ENCODE measurements around the gene PNPLA1. TPM values are rescaled to one million over a fixed set of nuclear protein-coding genes. Genes with fewer than 3 reads are reported as not detected.

The PNPLA1 gene
- polyA plus RNA-seq (2013, experiment 1 of 2): not detected
- not detected for polyA plus RNA-seq (2013, experiment 2 of 2)

GRCh38 chr6:36269834-36270705 lies at the start of gene PNPLA1:
Gene PNPLA1, plus strand, starts transcription at chr6:36270060. Its CDS starts 400 bp downstream, at chr6:36270460.
- Histone ChIP-seq H3K27ac (ENCODE audit: low read depth, low read length) (no peak within 1 kb of the TSS), H3K4me1 (ENCODE audit: insufficient read depth, low read length) (no peaks in the 10 kb centered on the region), H3K36me3 (ENCODE audit: insufficient read depth, low read length) (no peaks in the 10 kb centered on the region), H3K9ac (ENCODE audit: low read depth, low read length) (no peak within 1 kb of the TSS), H3K27me3 (ENCODE audit: insufficient read depth, low read length) (no peaks in the 10 kb centered on the region; the same call in 1 of the 2 replicates), H3K4me3 (ENCODE audit: low read length) (no peak within 1 kb of the TSS), H3K9me3 (ENCODE audit: insufficient read depth, low read depth, low read length) (no peaks in the 10 kb centered on the region; the same call in 1 of the 2 replicates)
- 83% methylated on average over 32 of the region's 32 CpGs for WGBS

- no peaks in the 10 kb centered on the region for H3K4me1 ChIP-seq (ENCODE audit: insufficient read depth, low read length)
- H3K9ac ChIP-seq (ENCODE audit: low read depth, low read length): no peak overlapping the region
- no peaks in the 10 kb centered on the region for H3K9me3 ChIP-seq (ENCODE audit: insufficient read depth, low read depth, low read length)
- peaks cover 97% of the 10 kb centered on the region for H3K36me3 ChIP-seq (ENCODE audit: insufficient read depth, low read length)
- H3K27ac ChIP-seq (ENCODE audit: low read depth, low read length): no peak overlapping the region
- no peak overlapping the region for H3K4me3 ChIP-seq (ENCODE audit: low read length)
- 100% methylated on average over 2 of the region's 4 CpGs for WGBS
- no peaks in the 10 kb centered on the region for H3K27me3 ChIP-seq (ENCODE audit: insufficient read depth, low read length)
Measured at GRCh38 chr6:36220226-36220625, 49.6 kb upstream of the PNPLA1 start.

- Histone ChIP-seq H3K9ac (ENCODE audit: low read depth, low read length) (no peak overlapping the region), H3K4me3 (ENCODE audit: low read length) (no peak overlapping the region), H3K36me3 (ENCODE audit: insufficient read depth, low read length) (peaks cover 97% of the 10 kb centered on the region), H3K4me1 (ENCODE audit: insufficient read depth, low read length) (no peaks in the 10 kb centered on the region), H3K9me3 (ENCODE audit: insufficient read depth, low read depth, low read length) (no peaks in the 10 kb centered on the region), H3K27ac (ENCODE audit: low read depth, low read length) (no peak overlapping the region), H3K27me3 (ENCODE audit: insufficient read depth, low read length) (no peaks in the 10 kb centered on the region)
- 93% methylated on average over 2 of the region's 2 CpGs for WGBS
Measured at GRCh38 chr6:36221674-36222073, 48.2 kb upstream of the PNPLA1 start.

- Histone ChIP-seq H3K9ac (ENCODE audit: low read depth, low read length) (no peak overlapping the region), H3K4me3 (ENCODE audit: low read length) (no peak overlapping the region), H3K9me3 (ENCODE audit: insufficient read depth, low read depth, low read length) (no peaks in the 10 kb centered on the region), H3K4me1 (ENCODE audit: insufficient read depth, low read length) (no peaks in the 10 kb centered on the region), H3K27me3 (ENCODE audit: insufficient read depth, low read length) (no peaks in the 10 kb centered on the region), H3K36me3 (ENCODE audit: insufficient read depth, low read length) (peaks cover 97% of the 10 kb centered on the region), H3K27ac (ENCODE audit: low read depth, low read length) (no peak overlapping the region)
- whole genome bisulfite sequencing: 92% methylated on average over 4 of the region's 4 CpGs
Measured at GRCh38 chr6:36222924-36223323, 46.9 kb upstream of the PNPLA1 start.

- Histone ChIP-seq H3K4me3 (ENCODE audit: low read length) (no peak overlapping the region), H3K27me3 (ENCODE audit: insufficient read depth, low read length) (no peaks in the 10 kb centered on the region), H3K36me3 (ENCODE audit: insufficient read depth, low read length) (peaks cover 96% of the 10 kb centered on the region), H3K27ac (ENCODE audit: low read depth, low read length) (no peak overlapping the region), H3K9ac (ENCODE audit: low read depth, low read length) (no peak overlapping the region), H3K9me3 (ENCODE audit: insufficient read depth, low read depth, low read length) (no peaks in the 10 kb centered on the region), H3K4me1 (ENCODE audit: insufficient read depth, low read length) (no peaks in the 10 kb centered on the region)
- WGBS: no CpG with 5 or more reads among the region's 1 CpG
Measured at GRCh38 chr6:36223706-36224105, 46.2 kb upstream of the PNPLA1 start.

GRCh38 chr6:36224918-36225461 lies 44.9 kb upstream of the PNPLA1 start:
- Histone ChIP-seq H3K4me1 (ENCODE audit: insufficient read depth, low read length) (no peaks in the 10 kb centered on the region), H3K27ac (ENCODE audit: low read depth, low read length) (no peak overlapping the region), H3K9ac (ENCODE audit: low read depth, low read length) (0 out of 2 replicates have a peak overlapping the region, but pooled peaks have one; percentile 14), H3K27me3 (ENCODE audit: insufficient read depth, low read length) (no peaks in the 10 kb centered on the region), H3K9me3 (ENCODE audit: insufficient read depth, low read depth, low read length) (no peaks in the 10 kb centered on the region), H3K36me3 (ENCODE audit: insufficient read depth, low read length) (peaks cover 96% of the 10 kb centered on the region), H3K4me3 (ENCODE audit: low read length) (no peak overlapping the region)
- WGBS: 93% methylated on average over 5 of the region's 5 CpGs

GRCh38 chr6:36226438-36227047 lies 43.3 kb upstream of the PNPLA1 start:
- H3K27ac ChIP-seq (ENCODE audit: low read depth, low read length): no peak overlapping the region
- no peaks in the 10 kb centered on the region for H3K9me3 ChIP-seq (ENCODE audit: insufficient read depth, low read depth, low read length)
- no peak overlapping the region for H3K4me3 ChIP-seq (ENCODE audit: low read length)
- WGBS: 86% methylated on average over 4 of the region's 4 CpGs
- H3K9ac ChIP-seq (ENCODE audit: low read depth, low read length): no peak overlapping the region
- H3K36me3 ChIP-seq (ENCODE audit: insufficient read depth, low read length): peaks cover 97% of the 10 kb centered on the region
- H3K27me3 ChIP-seq (ENCODE audit: insufficient read depth, low read length): no peaks in the 10 kb centered on the region
- H3K4me1 ChIP-seq (ENCODE audit: insufficient read depth, low read length): no peaks in the 10 kb centered on the region

- peaks cover 97% of the 10 kb centered on the region for H3K36me3 ChIP-seq (ENCODE audit: insufficient read depth, low read length)
- WGBS: 95% methylated on average over 1 of the region's 1 CpG
- H3K4me3 ChIP-seq (ENCODE audit: low read length): no peak overlapping the region
- H3K9me3 ChIP-seq (ENCODE audit: insufficient read depth, low read depth, low read length): no peaks in the 10 kb centered on the region
- H3K27me3 ChIP-seq (ENCODE audit: insufficient read depth, low read length): no peaks in the 10 kb centered on the region
- no peak overlapping the region for H3K27ac ChIP-seq (ENCODE audit: low read depth, low read length)
- no peaks in the 10 kb centered on the region for H3K4me1 ChIP-seq (ENCODE audit: insufficient read depth, low read length)
- no peak overlapping the region for H3K9ac ChIP-seq (ENCODE audit: low read depth, low read length)
Measured at GRCh38 chr6:36227379-36228228, 42.3 kb upstream of the PNPLA1 start.

GRCh38 chr6:36229223-36229622 lies 40.6 kb upstream of the PNPLA1 start:
- Histone ChIP-seq H3K9me3 (ENCODE audit: insufficient read depth, low read depth, low read length) (no peaks in the 10 kb centered on the region), H3K4me1 (ENCODE audit: insufficient read depth, low read length) (no peaks in the 10 kb centered on the region), H3K27me3 (ENCODE audit: insufficient read depth, low read length) (no peaks in the 10 kb centered on the region), H3K36me3 (ENCODE audit: insufficient read depth, low read length) (peaks cover 93% of the 10 kb centered on the region), H3K27ac (ENCODE audit: low read depth, low read length) (no peak overlapping the region), H3K4me3 (ENCODE audit: low read length) (no peak overlapping the region), H3K9ac (ENCODE audit: low read depth, low read length) (no peak overlapping the region)
- WGBS: 96% methylated on average over 5 of the region's 5 CpGs

GRCh38 chr6:36230371-36230770 lies 39.5 kb upstream of the PNPLA1 start:
- 95% methylated on average over 11 of the region's 11 CpGs for WGBS
- no peaks in the 10 kb centered on the region for H3K4me1 ChIP-seq (ENCODE audit: insufficient read depth, low read length)
- H3K9ac ChIP-seq (ENCODE audit: low read depth, low read length): no peak overlapping the region
- H3K36me3 ChIP-seq (ENCODE audit: insufficient read depth, low read length): peaks cover 81% of the 10 kb centered on the region
- H3K27me3 ChIP-seq (ENCODE audit: insufficient read depth, low read length): no peaks in the 10 kb centered on the region
- no peak overlapping the region for H3K4me3 ChIP-seq (ENCODE audit: low read length)
- no peaks in the 10 kb centered on the region for H3K9me3 ChIP-seq (ENCODE audit: insufficient read depth, low read depth, low read length)
- H3K27ac ChIP-seq (ENCODE audit: low read depth, low read length): no peak overlapping the region
